Thyroid gland (tissue), 4 donors: ENCODE measurements around the gene UBXN6.

Experiments
- POLR2A ChIP-seq, 2 donors: fragments of 450-650 bp; IDR thresholded peaks; one replicate each; pipeline ENCODE4 v1.6.1; 2017; ENCODE audit warnings: antibody characterized with exemption in 2 of 2, mild to moderate bottlenecking in 2 of 2, moderate library complexity in 1 of 2
- TF ChIP-seq, protein P1 (sequence below), 6 experiments: fragments of 200-600 bp in 3 of 6; fragments of 450-650 bp in 3 of 6; sonication (generic) in 3 of 6; IDR thresholded peaks; one replicate each; pipeline ENCODE4 v1.5.1; 2016 to 2019; ENCODE audit warnings: antibody characterized with exemption in 6 of 6, mild to moderate bottlenecking in 2 of 6, inconsistent platforms in 1 of 6, moderate library complexity in 1 of 6

DNA sequence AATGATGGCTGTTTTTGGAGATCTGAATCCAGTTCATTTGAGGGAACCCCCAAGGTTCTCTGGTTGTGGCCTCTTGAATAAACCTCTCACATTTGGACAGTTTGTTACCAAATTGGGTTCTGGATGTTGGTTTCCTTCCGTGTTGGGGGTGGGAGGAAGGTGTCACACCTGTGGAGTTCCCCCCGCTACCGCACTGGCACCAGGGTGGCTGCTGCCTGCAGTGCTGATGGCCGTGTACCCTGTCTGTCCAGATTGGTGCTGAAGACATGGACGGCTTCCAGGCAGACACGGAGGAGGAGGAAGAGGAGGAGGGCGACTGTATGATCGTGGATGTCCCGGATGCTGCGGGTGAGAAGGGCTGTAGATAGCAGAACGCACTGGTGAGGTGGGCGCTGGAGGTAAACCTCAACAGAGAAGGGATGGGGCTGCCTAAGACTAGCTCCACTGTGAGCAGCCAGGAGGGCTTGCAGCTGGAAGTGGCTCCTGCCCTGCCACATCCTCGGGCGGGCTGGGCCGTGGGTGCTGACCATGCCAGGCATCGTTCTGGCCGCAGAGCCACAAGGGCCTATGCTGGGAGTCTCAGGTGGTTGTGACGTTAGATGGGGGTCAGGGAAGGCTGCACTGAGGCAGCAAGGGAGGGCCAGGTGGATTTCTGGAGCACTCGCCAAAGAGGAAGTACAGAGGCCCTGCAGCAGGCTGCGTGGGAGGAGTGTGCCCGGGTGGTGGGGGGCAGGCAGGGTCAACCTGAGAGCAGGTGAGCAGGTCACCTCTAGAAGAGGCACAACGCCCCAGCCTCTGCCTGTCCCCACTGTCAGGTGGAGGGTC is 15.4 kb downstream of the UBXN6 start:
- TF ChIP-seq, protein P1, sequence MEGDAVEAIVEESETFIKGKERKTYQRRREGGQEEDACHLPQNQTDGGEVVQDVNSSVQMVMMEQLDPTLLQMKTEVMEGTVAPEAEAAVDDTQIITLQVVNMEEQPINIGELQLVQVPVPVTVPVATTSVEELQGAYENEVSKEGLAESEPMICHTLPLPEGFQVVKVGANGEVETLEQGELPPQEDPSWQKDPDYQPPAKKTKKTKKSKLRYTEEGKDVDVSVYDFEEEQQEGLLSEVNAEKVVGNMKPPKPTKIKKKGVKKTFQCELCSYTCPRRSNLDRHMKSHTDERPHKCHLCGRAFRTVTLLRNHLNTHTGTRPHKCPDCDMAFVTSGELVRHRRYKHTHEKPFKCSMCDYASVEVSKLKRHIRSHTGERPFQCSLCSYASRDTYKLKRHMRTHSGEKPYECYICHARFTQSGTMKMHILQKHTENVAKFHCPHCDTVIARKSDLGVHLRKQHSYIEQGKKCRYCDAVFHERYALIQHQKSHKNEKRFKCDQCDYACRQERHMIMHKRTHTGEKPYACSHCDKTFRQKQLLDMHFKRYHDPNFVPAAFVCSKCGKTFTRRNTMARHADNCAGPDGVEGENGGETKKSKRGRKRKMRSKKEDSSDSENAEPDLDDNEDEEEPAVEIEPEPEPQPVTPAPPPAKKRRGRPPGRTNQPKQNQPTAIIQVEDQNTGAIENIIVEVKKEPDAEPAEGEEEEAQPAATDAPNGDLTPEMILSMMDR (IDR thresholded peaks at IDR 0.05), result no peak
- no peak for TF ChIP-seq POLR2A (IDR thresholded peaks at IDR 0.05)
